ENCODE data around the gene CASTOR1. TPM values are rescaled to one million over a fixed set of nuclear protein-coding genes. Genes with fewer than 3 reads are reported as not detected.

CASTOR1 gene
- total RNA-seq, 4 donors from 2014 or later: 16.5 to 36.0 (median 27.7) TPM

GRCh38 chr22:30277547-30278344 lies 11.6 kb downstream of the CASTOR1 start:
- no peak for TF ChIP-seq CTCF (IDR thresholded peaks at IDR 0.05)
- TF ChIP-seq POLR2A (IDR thresholded peaks at IDR 0.05): no peak
- intact Hi-C loops (cut with DNase I): no loop called here
- WGBS, 2 donors: 46 to 55% methylated on average over 12 to 14 of the region's 14 CpGs
- Histone ChIP-seq H3K4me1 (peaks cover 0 to 15% of the 10 kb centered on the region in 2 donors), H3K27ac (peak overlapping the region in 1 of 3 donors; percentile 41), H3K36me3 (no peaks in the 10 kb centered on the region), H3K9me3 (no peaks in the 10 kb centered on the region), H3K4me3 (replicated peaks in 1 of 3) (no peak overlapping the region), H3K27me3 (no peaks in the 10 kb centered on the region)
- DNase-seq: no peak

- TF ChIP-seq POLR2A (IDR thresholded peaks at IDR 0.05): no peak
- no peak for TF ChIP-seq CTCF (IDR thresholded peaks at IDR 0.05)
- WGBS, 2 donors: 92 to 93% methylated on average over 7 to 8 of the region's 8 CpGs
- intact Hi-C loops (cut with DNase I): no loop called here
- Histone ChIP-seq H3K27ac (no peak overlapping the region), H3K36me3 (no peaks in the 10 kb centered on the region), H3K9me3 (no peaks in the 10 kb centered on the region), H3K4me1 (peaks cover 0 to 15% of the 10 kb centered on the region in 2 donors), H3K4me3 (replicated peaks in 1 of 3) (no peak overlapping the region), H3K27me3 (no peaks in the 10 kb centered on the region)
- no peak for DNase-seq
Observed at GRCh38 chr22:30276039-30276438, 13.3 kb downstream of the CASTOR1 start.

- 62 to 72% methylated on average over 5 to 6 of the region's 8 CpGs for WGBS, 2 donors
Observed at GRCh38 chr22:30275625-30276024, 13.7 kb downstream of the CASTOR1 start.

GRCh38 chr22:30274437-30274812 lies 14.9 kb downstream of the CASTOR1 start:
- no peak for DNase-seq
- no peak for TF ChIP-seq CTCF (IDR thresholded peaks at IDR 0.05)
- no peak for TF ChIP-seq POLR2A (IDR thresholded peaks at IDR 0.05)
- Histone ChIP-seq H3K4me1 (peaks cover 0 to 15% of the 10 kb centered on the region in 2 donors), H3K4me3 (replicated peaks in 1 of 3) (no peak overlapping the region), H3K27ac (no peak overlapping the region), H3K27me3 (no peaks in the 10 kb centered on the region), H3K36me3 (no peaks in the 10 kb centered on the region), H3K9me3 (no peaks in the 10 kb centered on the region)
- intact Hi-C loops (cut with DNase I): no loop called here
- WGBS, 2 donors: 90% methylated on average over 9 of the region's 9 CpGs

More at GRCh38 chr22:30275625-30276024, 13.7 kb downstream of the CASTOR1 start:
- no peaks in the 10 kb centered on the region for H3K9me3 ChIP-seq
- H3K27ac ChIP-seq: no peak overlapping the region
- no peak overlapping the region for H3K4me3 ChIP-seq (replicated peaks in 1 of 3)
- intact Hi-C loops (cut with DNase I): no loop called here
- no peaks in the 10 kb centered on the region for H3K36me3 ChIP-seq
- H3K27me3 ChIP-seq: no peaks in the 10 kb centered on the region
- DNase-seq: no peak
- peaks cover 0 to 15% of the 10 kb centered on the region in 2 donors for H3K4me1 ChIP-seq
- TF ChIP-seq CTCF (IDR thresholded peaks at IDR 0.05): no peak
- TF ChIP-seq POLR2A (IDR thresholded peaks at IDR 0.05): no peak

GRCh38 chr22:30273711-30274436 lies 15.4 kb downstream of the CASTOR1 start:
- TF ChIP-seq POLR2A (IDR thresholded peaks at IDR 0.05): no peak
- TF ChIP-seq CTCF (IDR thresholded peaks at IDR 0.05): no peak
- WGBS, 2 donors: 53 to 62% methylated on average over 10 of the region's 10 CpGs

More at GRCh38 chr22:30273711-30274436, 15.4 kb downstream of the CASTOR1 start:
- Histone ChIP-seq H3K4me1 (peaks cover 0 to 15% of the 10 kb centered on the region in 2 donors), H3K4me3 (replicated peaks in 1 of 3) (no peak overlapping the region), H3K36me3 (no peaks in the 10 kb centered on the region), H3K27me3 (no peaks in the 10 kb centered on the region), H3K9me3 (no peaks in the 10 kb centered on the region), H3K27ac (no peak overlapping the region)
- DNase-seq: peak; percentile 70 to 71
- intact Hi-C loops (cut with DNase I): no loop called here

Measured in thyroid gland (tissue), 4 donors.